ENCODE results near the gene PCBP2.

The PCBP2 gene

GRCh38 chr12:53464685-53465418, 12.9 kb downstream of the PCBP2 start:
- in situ Hi-C loops (cut with MboI; ENCODE audit: low pct_unique_long_range_greater_than_20kb, low sequenced_read_pairs, unreplicated experiment), result no loop called here
- DNase-seq (ENCODE audit: low spot score), result no peak
- no peak for TF ChIP-seq CTCF (IDR thresholded peaks at IDR 0.05; ENCODE audit: extremely low read depth, insufficient read depth, missing control alignments)

- TF ChIP-seq CTCF (IDR thresholded peaks at IDR 0.05; ENCODE audit: extremely low read depth, insufficient read depth, missing control alignments), result no peak
- no peak for DNase-seq (ENCODE audit: low spot score)
- in situ Hi-C loops (cut with MboI; ENCODE audit: low pct_unique_long_range_greater_than_20kb, low sequenced_read_pairs, unreplicated experiment), result no loop called here
Observed at GRCh38 chr12:53465679-53466078, 13.8 kb downstream of the PCBP2 start.

GRCh38 chr12:53466640-53467039, 14.7 kb downstream of the PCBP2 start:
- DNase-seq (ENCODE audit: low spot score), result no peak
- in situ Hi-C loops (cut with MboI; ENCODE audit: low pct_unique_long_range_greater_than_20kb, low sequenced_read_pairs, unreplicated experiment), result no loop called here

GRCh38 chr12:53467082-53467481, 15.2 kb downstream of the PCBP2 start:
- no peak for TF ChIP-seq CTCF (IDR thresholded peaks at IDR 0.05; ENCODE audit: extremely low read depth, insufficient read depth, missing control alignments)
- in situ Hi-C loops (cut with MboI; ENCODE audit: low pct_unique_long_range_greater_than_20kb, low sequenced_read_pairs, unreplicated experiment), result no loop called here
- DNase-seq (ENCODE audit: low spot score), result no peak

More at GRCh38 chr12:53466640-53467039, 14.7 kb downstream of the PCBP2 start:
- TF ChIP-seq CTCF (IDR thresholded peaks at IDR 0.05; ENCODE audit: extremely low read depth, insufficient read depth, missing control alignments), result no peak

GRCh38 chr12:53467880-53468279, 16.0 kb downstream of the PCBP2 start:
- in situ Hi-C loops (cut with MboI; ENCODE audit: low pct_unique_long_range_greater_than_20kb, low sequenced_read_pairs, unreplicated experiment), result no loop called here
- TF ChIP-seq CTCF (IDR thresholded peaks at IDR 0.05; ENCODE audit: extremely low read depth, insufficient read depth, missing control alignments), result no peak

GRCh38 chr12:53468282-53468681, 16.4 kb downstream of the PCBP2 start:
- in situ Hi-C loops (cut with MboI; ENCODE audit: low pct_unique_long_range_greater_than_20kb, low sequenced_read_pairs, unreplicated experiment), result no loop called here
- DNase-seq (ENCODE audit: low spot score), result no peak
- no peak for TF ChIP-seq CTCF (IDR thresholded peaks at IDR 0.05; ENCODE audit: extremely low read depth, insufficient read depth, missing control alignments)

More at GRCh38 chr12:53467880-53468279, 16.0 kb downstream of the PCBP2 start:
- no peak for DNase-seq (ENCODE audit: low spot score)
